Measurements from ENCODE around the gene BMPR1A. TPM values are rescaled to one million over a fixed set of nuclear protein-coding genes. Genes with fewer than 3 reads are reported as not detected.
A peak's percentile ranks its signal among the peaks of the same experiment; 100 is the strongest.

Gene BMPR1A
- total RNA-seq, 1 donor from 2014 or later = 76.0 TPM

- ATAC-seq (no peak), DNase-seq (ENCODE audit: low spot score) (no peak)
- intact Hi-C loops (cut with DNase I) = no loop called here
Observed at GRCh38 chr10:86956195-86956847, 199.9 kb downstream of the BMPR1A start.

GRCh38 chr10:86956848-86957448 lies 200.5 kb downstream of the BMPR1A start:
- no peak for ATAC-seq
- intact Hi-C loops (cut with DNase I) = no loop called here
- DNase-seq (ENCODE audit: low spot score) = no peak

- DNase-seq (ENCODE audit: low spot score) = no peak
- intact Hi-C loops (cut with DNase I) = no loop called here
- no peak for ATAC-seq
Observed at GRCh38 chr10:86957471-86958115, 201.2 kb downstream of the BMPR1A start, which contains the start of gene MMRN2. TSS of gene MMRN2 (minus strand) at chr10:86957615. CDS start at chr10:86957541, 74 bp downstream.

- DNase-seq (ENCODE audit: low spot score) = peak; percentile 74
- intact Hi-C loops (cut with DNase I) = no loop called here
- peak; percentile 30 for ATAC-seq
Observed at GRCh38 chr10:86958116-86958900, 201.9 kb downstream of the BMPR1A start, which contains the start of gene SNCG. TSS of gene SNCG (plus strand) at chr10:86958599. CDS start at chr10:86958698, 99 bp downstream.

- DNase-seq (ENCODE audit: low spot score) (peak; percentile 72), ATAC-seq (peak; percentile 63)
- intact Hi-C loops (cut with DNase I) = no loop called here
Observed at GRCh38 chr10:86958901-86959736, 202.7 kb downstream of the BMPR1A start.

GRCh38 chr10:86959737-86960002 lies 203.3 kb downstream of the BMPR1A start:
- DNase-seq (ENCODE audit: low spot score) (no peak), ATAC-seq (no peak)
- intact Hi-C loops (cut with DNase I) = no loop called here

- ATAC-seq = peak; percentile 70
- intact Hi-C loops (cut with DNase I) = no loop called here
- peak; percentile 65 for DNase-seq (ENCODE audit: low spot score)
Observed at GRCh38 chr10:86960003-86960862, 203.8 kb downstream of the BMPR1A start.

GRCh38 chr10:86960863-86961434 lies 204.5 kb downstream of the BMPR1A start:
- DNase-seq (ENCODE audit: low spot score) = peak; percentile 57
- no peak for ATAC-seq
- intact Hi-C loops (cut with DNase I) = no loop called here

- DNase-seq (ENCODE audit: low spot score) (peak; percentile 51), ATAC-seq (no peak)
- intact Hi-C loops (cut with DNase I) = no loop called here
Observed at GRCh38 chr10:86961481-86962091, 205.2 kb downstream of the BMPR1A start.

- peak; percentile 49 for DNase-seq (ENCODE audit: low spot score)
- no peak for ATAC-seq
- intact Hi-C loops (cut with DNase I) = no loop called here
Observed at GRCh38 chr10:86962136-86962980, 205.9 kb downstream of the BMPR1A start.

GRCh38 chr10:86962981-86963310 lies 206.5 kb downstream of the BMPR1A start:
- intact Hi-C loops (cut with DNase I) = no loop called here
- DNase-seq (ENCODE audit: low spot score) = no peak
- no peak for ATAC-seq

GRCh38 chr10:86963341-86963919 lies 207.0 kb downstream of the BMPR1A start:
- intact Hi-C loops (cut with DNase I) = no loop called here
- ATAC-seq (no peak), DNase-seq (ENCODE audit: low spot score) (peak; percentile 48)

GRCh38 chr10:86964061-86964846 lies 207.8 kb downstream of the BMPR1A start:
- ATAC-seq = no peak
- intact Hi-C loops (cut with DNase I) = no loop called here

GRCh38 chr10:86964847-86965190 lies 208.4 kb downstream of the BMPR1A start:
- intact Hi-C loops (cut with DNase I) = no loop called here
- no peak for DNase-seq (ENCODE audit: low spot score)
- no peak for ATAC-seq

More at GRCh38 chr10:86964061-86964846, 207.8 kb downstream of the BMPR1A start:
- peak; percentile 56 for DNase-seq (ENCODE audit: low spot score)

GRCh38 chr10:86965986-86966654 lies 209.7 kb downstream of the BMPR1A start:
- intact Hi-C loops (cut with DNase I) = no loop called here
- DNase-seq (ENCODE audit: low spot score) = peak; percentile 21
- ATAC-seq = no peak

Data from sciatic nerve (tissue), 2 donors.